ENCODE results near the gene RAE1. TPM values are rescaled to one million over a fixed set of nuclear protein-coding genes. Genes with fewer than 3 reads are reported as not detected.

Gene RAE1
- total and polyA plus RNA-seq, 2 of the 4 experiments (the other 2 are of a cell fraction): 32.8 to 80.5 TPM

GRCh38 chr20:57411406-57412283 lies 60.6 kb downstream of the RAE1 start:
- H3K4me1 ChIP-seq (ENCODE audit: control insufficient read depth, insufficient read depth, low read length): peaks cover 7% of the 10 kb centered on the region; the same call in 1 of the 2 replicates
- H3K79me1 ChIP-seq (ENCODE audit: low read depth in 1 of 2, low read length in 2 of 2): no peaks in the 10 kb centered on the region
- H4K91ac ChIP-seq (ENCODE audit: insufficient read depth, low read depth, low read length): no peak overlapping the region
- no peak overlapping the region for H3K14ac ChIP-seq (replicated peaks; ENCODE audit: low read depth, low read length)
- H3K23ac ChIP-seq (ENCODE audit: low read depth, low read length): no peak overlapping the region
- H3K27me3 ChIP-seq (ENCODE audit: control insufficient read depth, insufficient read depth, low read length): no peaks in the 10 kb centered on the region
- H3K4me3 ChIP-seq (ENCODE audit: insufficient read depth, low read depth, low read length): no peak overlapping the region
- peak overlapping the region; percentile 14 for H2AFZ ChIP-seq (replicated peaks; ENCODE audit: low read length, poor library complexity)
- H4K20me1 ChIP-seq (ENCODE audit: insufficient read depth, low read length): no peaks in the 10 kb centered on the region
- H3K4ac ChIP-seq (ENCODE audit: low read depth, low read length): no peak overlapping the region
- no peak for DNase-seq
- H4K5ac ChIP-seq (ENCODE audit: low read depth, low read length): no peak overlapping the region
- no peaks in the 10 kb centered on the region; the same call in 1 of the 2 replicates for H3K9me1 ChIP-seq (ENCODE audit: insufficient read depth, low read length)
- no peak overlapping the region for H2BK120ac ChIP-seq (ENCODE audit: low read depth, low read length)
- intact Hi-C loops (cut with micrococcal nuclease): no loop called here
- H3K27ac ChIP-seq (ENCODE audit: insufficient read depth, low read length): no peak overlapping the region
- H3K56ac ChIP-seq (ENCODE audit: extremely low read depth, insufficient read depth, low read length): no peak overlapping the region
- H2BK20ac ChIP-seq (ENCODE audit: low read depth, low read length): no peak overlapping the region
- no TSS peak for BruUV-seq (replicated peaks)
- H4K8ac ChIP-seq (ENCODE audit: low read depth in 2 of 2, low read length in 2 of 2): no peak overlapping the region
- H3K36me3 ChIP-seq (ENCODE audit: control insufficient read depth, insufficient read depth, low read length): peaks cover 10% of the 10 kb centered on the region; the same call in 1 of the 2 replicates
- H2BK5ac ChIP-seq (ENCODE audit: low read depth, low read length, poor library complexity, severe bottlenecking): no peak overlapping the region
- no peak overlapping the region for H3K4me2 ChIP-seq (ENCODE audit: low read depth, low read length)
- H3K9me3 ChIP-seq (ENCODE audit: control insufficient read depth, insufficient read depth, low read length): no peaks in the 10 kb centered on the region
- no peak overlapping the region for H3K18ac ChIP-seq (ENCODE audit: low read depth, low read length)
- H2BK15ac ChIP-seq (ENCODE audit: low read depth, low read length): no peak overlapping the region
- no peak for ATAC-seq (ENCODE audit: low read depth)
- H2AK5ac ChIP-seq (ENCODE audit: low read depth, low read length): no peak overlapping the region
- in situ Hi-C loops (cut with MboI; ENCODE audit: low sequenced_read_pairs): no loop called here
- no peak overlapping the region for H3K9ac ChIP-seq (ENCODE audit: low read depth, low read length)
- WGBS, 2 experiments (ENCODE audit: extremely low coverage in 2 of 2, insufficient read length in 1 of 2): 83% methylated on average over 7 of the region's 31 CpGs; no CpG with 5 or more reads in 1 of the 2 experiments
- no peak overlapping the region for H2AK9ac ChIP-seq (replicated peaks; ENCODE audit: low read depth, low read length, poor library complexity)
- dilution Hi-C loops (cut with HindIII; ENCODE audit: low sequenced_read_pairs, unreplicated experiment): no loop called here
- POLR2A ChIA-PET (ENCODE audit: unreplicated experiment): no interaction called here
- CTCF ChIA-PET: no interaction called here
- TF ChIP-seq RCOR1 (IDR thresholded peaks at IDR 0.05; ENCODE audit: insufficient replicate concordance, low read length) (no peak), ELK1 (IDR thresholded peaks at IDR 0.05; ENCODE audit: borderline replicate concordance, low read depth, low read length) (no peak), MAZ (IDR thresholded peaks at IDR 0.05; ENCODE audit: borderline replicate concordance, low read depth, low read length) (no peak), POLR2A (IDR thresholded peaks at IDR 0.05; ENCODE audit: low read depth, low read length) (no peak), USF2 (IDR thresholded peaks at IDR 0.05; ENCODE audit: low read depth, low read length) (no peak), RAD21 (IDR thresholded peaks at IDR 0.05; ENCODE audit: low read length) (no peak), CHD1 (IDR thresholded peaks at IDR 0.05; ENCODE audit: low read depth, low read length) (no peak), MXI1 (IDR thresholded peaks at IDR 0.05; ENCODE audit: borderline replicate concordance, low read depth, low read length) (no peak), SMC3 (IDR thresholded peaks at IDR 0.05; ENCODE audit: low read depth, low read length) (no peak), CEBPB (IDR thresholded peaks at IDR 0.05; ENCODE audit: low read depth, low read length) (no peak), CTCF (conservative IDR thresholded peaks at IDR 0.05; ENCODE audit: low read depth, low read length) (no peak), FOS (IDR thresholded peaks at IDR 0.05; ENCODE audit: low read depth, low read length) (no peak), RFX5 (IDR thresholded peaks at IDR 0.05; ENCODE audit: low read depth, low read length) (no peak), BHLHE40 (IDR thresholded peaks at IDR 0.05; ENCODE audit: low read depth, low read length) (no peak), MAFK (IDR thresholded peaks at IDR 0.05; ENCODE audit: low read depth, low read length) (no peak)

Measured in IMR-90 (cell line).